COLO668 (cell line): ENCODE data around the gene BRINP1.
A peak's percentile ranks its signal among the peaks of the same experiment; 100 is the strongest.

Experiments used
- DNase-seq: peaks from one replicate; lab custom pipeline; 2025; ENCODE audit not compliant: unreplicated experiment; lab: John Stamatoyannopoulos, UW

BRINP1 gene, protein sequence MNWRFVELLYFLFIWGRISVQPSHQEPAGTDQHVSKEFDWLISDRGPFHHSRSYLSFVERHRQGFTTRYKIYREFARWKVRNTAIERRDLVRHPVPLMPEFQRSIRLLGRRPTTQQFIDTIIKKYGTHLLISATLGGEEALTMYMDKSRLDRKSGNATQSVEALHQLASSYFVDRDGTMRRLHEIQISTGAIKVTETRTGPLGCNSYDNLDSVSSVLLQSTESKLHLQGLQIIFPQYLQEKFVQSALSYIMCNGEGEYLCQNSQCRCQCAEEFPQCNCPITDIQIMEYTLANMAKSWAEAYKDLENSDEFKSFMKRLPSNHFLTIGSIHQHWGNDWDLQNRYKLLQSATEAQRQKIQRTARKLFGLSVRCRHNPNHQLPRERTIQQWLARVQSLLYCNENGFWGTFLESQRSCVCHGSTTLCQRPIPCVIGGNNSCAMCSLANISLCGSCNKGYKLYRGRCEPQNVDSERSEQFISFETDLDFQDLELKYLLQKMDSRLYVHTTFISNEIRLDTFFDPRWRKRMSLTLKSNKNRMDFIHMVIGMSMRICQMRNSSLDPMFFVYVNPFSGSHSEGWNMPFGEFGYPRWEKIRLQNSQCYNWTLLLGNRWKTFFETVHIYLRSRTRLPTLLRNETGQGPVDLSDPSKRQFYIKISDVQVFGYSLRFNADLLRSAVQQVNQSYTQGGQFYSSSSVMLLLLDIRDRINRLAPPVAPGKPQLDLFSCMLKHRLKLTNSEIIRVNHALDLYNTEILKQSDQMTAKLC

DNA sequence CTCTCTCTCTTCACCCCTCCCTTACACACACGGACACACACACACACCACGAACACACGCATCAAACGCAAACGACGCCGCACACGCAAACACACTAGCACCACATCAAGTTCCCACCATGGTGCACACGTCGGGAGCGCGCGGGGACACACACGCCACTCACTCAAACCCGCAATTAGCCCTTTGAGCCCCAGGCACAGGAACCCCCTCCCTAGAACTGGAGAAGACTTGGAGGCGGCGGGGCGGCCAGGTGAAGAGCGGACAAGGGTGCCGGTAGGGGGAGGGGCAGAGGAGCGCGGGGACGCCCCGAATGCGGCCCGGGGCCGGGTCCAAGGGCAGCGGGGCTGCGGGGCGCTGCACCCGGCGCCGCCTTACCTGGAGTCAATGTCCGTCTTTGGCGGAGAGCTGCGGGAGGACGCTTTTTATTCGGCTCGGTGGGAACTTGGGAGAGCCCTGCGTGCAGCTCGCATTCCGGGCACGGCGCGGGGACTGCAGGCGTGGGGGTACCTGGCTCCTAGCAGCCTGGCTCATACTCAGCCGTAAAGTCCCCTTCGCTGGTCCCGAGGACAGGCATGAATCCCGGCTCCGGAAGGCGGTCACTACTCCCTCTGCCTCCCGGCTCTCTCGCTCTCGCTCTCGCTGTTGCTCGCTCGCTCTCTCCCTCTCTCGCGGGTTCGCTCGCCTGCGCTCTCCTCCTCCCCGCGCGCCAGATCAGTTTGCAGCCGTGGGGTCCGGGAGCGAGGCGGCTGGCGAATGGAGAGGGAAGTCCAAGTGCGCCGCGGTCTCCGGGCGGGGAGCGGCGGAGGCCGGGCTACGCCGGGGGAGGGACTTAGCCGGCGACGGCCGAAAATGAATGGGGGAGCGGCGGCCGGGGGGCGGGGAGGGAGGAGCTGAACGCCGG is at the start of gene BRINP1:
Gene BRINP1 (minus strand): TSS at position 755 of the 901 bp plus-strand sequence. CDS start 56,080 bp downstream, outside the sequence.
- DNase-seq, result peak; percentile 90

DNA sequence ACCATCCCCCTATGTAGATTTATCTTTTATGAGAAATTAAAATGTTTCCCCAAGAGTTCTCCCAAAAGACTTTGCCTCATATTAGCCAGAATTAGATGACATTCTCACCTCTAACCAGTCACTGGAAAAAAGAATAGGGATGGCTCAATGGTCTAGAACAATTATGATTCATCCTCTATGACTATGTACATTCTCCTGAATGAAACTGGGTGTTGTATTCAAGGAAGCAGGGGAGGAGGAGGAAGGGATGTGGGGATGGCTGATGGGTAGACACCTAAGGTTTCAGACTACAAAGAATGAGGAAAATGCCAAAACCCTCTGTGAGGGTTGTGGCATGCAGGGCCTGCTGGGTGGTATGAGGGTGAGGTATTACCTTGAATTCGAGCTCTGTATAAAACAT is 49.5 kb upstream of the BRINP1 start:
- DNase-seq, result no peak

DNA sequence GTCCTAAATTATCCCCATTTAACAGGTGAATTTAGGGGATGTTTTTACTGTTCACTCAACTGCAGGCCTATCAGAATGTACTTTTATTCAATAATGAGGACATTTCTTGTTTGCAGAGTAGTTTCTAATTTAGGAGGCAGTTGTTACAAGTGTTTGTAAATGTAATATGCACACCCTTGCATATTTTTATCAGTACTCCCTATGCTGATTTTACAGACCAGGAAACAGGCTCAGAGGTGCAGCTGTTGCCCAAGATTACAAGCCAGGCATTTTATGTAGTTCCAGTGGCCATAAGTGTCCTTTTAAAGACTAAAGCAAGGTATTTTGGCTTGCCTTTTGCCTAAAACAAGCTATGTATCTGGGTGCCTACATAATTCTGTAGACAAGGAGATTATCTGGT is 47.6 kb upstream of the BRINP1 start:
- no peak for DNase-seq

DNA sequence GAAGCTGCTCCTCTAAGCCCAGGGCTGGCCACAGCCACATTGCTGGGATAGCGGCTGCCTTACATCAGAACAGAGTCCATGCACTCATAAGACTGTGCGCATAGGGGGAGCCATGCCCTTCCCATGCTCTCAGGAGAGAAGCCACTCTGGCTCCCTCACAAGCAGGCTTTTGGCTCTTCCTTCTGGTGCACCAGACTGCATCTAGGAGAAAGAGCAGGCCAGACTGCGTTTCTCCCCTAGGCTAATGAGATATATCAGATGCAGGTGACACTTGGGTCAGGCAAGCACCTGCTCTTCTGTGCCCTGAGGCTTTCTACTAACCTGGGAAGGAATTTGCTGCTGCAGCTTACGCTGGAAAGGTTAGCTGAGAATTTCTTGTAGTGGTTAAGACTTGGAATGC is 43.2 kb upstream of the BRINP1 start:
- DNase-seq, result no peak

DNA sequence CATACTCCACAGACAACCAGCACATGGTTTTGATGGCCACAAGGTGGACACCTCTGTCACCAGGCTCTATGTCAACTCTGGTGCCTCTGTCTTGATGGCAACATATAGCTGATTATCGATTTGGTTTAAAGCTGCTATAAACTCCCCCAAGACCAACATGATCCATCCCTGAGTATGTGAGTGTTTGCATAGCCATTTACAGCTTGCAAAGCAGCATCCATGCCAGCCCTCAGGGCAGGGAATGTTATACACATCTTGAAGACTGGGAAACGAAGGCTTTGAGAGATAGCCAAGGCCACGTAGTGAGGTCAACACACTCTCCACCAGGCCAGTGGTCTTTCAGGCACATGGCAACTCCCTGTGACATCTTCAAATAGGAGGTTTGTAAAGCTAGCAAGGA is 40.3 kb upstream of the BRINP1 start:
- DNase-seq, result no peak

DNA sequence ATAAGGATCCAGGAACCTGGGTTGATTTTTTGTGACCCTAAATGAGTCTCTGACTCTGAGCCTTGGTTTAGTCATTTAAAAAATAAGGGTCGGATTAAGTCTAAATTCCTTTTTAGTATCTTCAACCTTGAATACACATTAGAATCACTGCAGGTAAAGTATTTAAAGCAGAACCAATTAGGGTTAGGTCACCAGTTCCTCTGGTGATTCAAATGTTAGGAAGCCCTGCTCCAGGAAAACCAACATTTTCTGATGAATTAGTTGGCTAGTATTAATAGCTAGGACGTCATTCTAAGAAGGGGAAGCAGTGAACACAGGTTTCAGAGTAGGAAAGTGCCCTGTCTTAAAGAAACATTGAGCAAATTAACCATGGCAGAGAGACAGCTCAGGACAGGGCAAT is 31.4 kb upstream of the BRINP1 start:
- DNase-seq, result no peak

DNA sequence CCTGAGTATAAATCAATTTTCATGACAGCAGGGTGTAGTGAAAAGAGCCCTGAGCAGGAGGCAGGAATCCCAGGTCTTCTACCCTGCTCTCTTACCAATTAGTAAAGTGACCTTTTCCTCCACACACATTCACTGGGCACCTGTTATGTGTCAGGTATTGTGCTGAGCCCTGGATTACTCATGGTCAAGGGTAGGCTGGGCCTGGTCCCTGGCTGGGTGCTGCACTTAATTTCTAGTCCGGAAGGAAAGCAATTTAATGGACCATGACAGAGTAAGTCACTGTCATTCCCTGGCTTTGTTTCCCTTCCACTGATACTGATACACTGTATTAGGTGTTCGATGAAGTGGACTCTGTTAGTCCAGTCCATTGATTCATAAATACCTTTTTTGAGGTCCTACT is 29.1 kb upstream of the BRINP1 start:
- peak; percentile 34 for DNase-seq

DNA sequence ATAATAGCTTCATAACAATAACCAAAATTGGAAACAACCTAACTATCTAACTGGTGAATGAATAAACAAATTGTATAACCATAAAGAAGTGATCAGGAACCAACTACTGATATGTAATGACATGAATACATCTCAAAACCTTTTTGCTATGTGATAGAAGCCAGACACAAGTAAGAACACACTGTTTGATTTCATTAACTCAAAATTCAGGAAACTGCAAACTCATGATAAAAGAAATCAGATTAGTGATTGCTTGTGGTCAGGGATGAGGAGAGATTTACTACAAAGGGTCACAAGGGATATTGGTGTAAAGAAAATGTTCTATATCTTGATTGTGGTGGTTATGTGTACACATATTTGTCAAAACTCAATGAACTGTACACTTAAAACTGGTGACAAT is 22.6 kb upstream of the BRINP1 start:
- DNase-seq, result no peak

DNA sequence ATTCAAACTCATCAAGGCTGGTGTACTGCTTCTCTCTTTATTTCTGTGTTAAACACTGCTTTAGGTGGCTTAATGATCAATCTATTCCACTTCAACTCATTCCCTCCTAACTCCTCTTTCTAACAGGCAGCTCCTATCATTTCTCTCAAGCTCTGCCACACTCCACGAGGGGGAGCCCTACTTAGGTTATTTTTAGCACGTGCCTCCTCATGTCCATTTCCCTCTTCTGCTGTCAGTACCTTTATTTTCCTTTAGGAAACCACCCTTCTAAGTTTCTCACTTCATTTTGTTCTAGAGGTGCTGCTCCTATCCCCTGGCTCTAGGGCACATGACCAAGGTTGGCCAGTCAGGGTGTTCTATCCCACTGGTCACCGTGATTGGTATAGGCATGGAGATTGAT is 6.7 kb upstream of the BRINP1 start:
- DNase-seq, result peak; percentile 51

DNA sequence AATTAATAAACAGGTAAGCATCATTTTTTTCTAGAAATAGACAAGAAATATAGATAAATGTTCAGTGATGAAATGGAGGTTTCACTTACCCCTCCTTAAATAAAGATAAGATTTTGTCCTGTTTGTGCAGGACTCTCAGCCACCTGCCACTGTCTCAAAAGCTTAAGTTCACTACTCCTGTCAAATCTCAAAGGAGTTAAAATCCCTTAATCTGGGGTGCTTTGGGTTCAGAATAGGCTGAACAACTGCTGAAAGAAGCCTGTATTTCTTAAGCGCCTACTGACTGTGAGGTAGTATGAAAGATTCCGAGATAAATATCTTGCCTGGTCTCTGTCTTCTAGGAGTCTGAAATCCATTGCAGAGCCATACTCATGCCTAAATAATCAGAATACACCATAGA is 3.7 kb upstream of the BRINP1 start:
- no peak for DNase-seq

DNA sequence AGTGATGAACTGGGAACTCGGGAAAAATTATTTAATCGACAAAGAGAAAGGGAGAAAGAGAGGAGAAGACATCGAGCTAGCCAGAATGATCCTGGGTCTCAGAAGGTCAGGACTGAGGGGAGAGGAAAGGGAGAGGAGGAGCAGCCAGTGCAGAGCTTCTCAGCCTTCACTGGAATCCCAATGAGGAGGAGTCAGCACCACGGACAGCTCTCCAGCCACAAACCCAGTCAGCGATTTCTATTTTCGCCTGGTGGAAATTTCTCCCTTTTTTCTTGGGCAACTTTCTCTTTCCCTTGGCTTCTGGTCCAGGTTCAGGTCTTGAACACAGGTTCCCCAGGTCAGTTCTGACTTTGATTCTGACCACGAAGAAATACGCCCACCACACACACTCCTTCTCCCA is 1.6 kb upstream of the BRINP1 start:
- no peak for DNase-seq

DNA sequence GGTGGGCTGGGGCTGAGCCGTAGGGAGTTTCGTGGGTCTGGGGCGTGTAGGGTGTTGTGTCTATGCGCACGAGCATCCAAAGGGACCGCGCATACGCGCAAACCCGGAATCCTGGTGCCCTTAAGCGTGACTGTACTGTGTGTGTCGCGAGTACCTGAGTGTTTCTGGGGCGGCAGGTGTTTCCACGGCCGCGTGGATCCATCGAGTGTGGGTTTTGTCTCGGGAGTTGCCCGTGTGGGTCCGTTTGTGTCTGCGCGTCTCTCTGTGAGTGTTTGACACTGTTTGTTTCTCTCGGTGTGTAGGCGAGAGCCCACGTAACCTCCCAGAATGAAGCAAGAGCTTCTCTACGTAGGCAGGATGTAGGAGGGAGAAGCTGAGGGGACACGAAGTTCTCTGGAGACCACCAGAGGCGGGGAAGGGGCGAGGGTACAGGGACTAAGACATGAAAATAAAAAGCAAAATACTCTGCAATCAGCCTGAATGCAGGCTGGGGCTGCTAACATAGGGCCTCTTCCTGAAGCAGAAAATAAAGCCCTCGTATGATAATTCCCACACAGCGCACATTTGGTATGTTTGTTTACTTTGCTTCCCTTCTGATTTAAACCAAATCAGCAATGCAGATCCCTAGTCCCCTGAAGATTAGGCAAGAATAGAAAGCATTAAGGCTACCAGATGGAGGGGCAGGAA is 588 bp upstream of the BRINP1 start:
- DNase-seq, result peak; percentile 76

DNA sequence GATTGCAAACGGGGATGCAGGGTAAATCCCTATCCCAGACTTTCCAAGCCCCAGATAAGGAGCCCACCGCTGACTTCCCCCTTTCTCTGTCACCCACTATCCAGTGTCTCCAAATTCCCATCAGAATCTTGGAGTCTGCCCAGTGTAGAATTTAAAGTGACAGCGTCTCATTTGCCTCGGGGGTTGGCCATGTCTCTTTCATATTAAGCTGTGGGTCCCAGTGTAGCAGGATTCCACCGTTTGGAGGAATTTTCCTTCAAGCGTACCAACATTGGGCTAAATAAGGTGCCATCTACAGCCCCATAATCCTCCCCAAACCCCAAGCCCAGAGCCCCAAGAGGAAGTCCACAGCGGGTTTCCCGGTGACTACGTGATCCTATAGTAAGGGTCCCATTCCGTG is 1.1 kb downstream of the BRINP1 start:
- DNase-seq, result no peak

DNA sequence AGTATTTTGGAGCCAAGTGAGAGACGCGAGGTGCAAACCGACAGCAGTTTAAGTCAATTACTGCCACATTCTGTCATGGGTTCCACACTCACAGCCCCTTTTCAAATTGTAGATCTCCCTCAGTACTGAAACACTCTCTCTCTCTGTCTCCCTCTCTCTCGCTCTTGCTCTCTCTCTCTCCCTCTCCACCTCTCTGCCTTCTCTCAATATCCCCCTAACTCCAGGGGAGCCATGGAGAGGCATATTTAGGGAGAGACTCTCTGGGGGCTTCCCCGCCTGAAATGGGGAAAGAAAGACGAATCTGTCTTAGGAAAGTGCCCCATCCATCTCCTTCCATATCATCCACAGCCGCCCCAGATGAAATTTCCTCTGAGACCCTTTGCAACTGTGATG is 1.6 kb downstream of the BRINP1 start:
- no peak for DNase-seq

DNA sequence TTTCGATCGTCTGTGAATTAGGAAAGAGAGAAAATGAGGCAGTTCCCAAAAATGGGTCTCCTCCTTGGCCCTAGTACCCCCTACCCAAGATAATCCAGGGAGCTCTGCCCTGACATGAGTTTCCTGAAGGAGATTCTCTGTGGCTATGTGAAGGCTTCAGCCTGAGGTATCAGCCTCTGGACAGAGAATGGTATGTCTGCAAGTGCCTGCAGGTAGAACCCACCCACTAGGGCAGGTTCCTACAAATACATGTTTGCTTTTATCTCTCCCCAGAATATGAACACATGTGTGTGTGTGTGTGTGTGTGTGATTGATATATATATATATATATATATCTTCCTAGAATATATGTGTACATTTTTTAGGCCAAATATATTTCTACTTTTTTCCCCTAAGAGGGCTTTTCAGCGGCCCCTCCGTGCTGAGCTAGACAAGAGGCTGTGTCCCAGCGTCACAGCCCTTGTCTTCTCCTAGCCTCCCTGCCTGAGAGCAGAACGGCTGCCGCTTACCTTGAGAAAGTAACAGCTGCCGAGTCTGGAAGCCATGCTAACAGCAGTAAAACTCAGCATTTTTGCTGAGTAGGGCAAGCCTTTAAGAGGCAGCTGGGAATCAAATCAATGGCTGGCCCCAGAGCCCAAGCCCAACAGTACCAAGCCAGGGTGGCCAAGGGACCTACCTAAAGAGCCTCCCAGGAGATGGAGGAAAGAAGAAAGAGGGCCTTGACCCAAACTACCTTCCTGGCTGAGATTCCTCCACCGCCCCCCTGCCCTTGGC is 2.1 kb downstream of the BRINP1 start:
- no peak for DNase-seq

DNA sequence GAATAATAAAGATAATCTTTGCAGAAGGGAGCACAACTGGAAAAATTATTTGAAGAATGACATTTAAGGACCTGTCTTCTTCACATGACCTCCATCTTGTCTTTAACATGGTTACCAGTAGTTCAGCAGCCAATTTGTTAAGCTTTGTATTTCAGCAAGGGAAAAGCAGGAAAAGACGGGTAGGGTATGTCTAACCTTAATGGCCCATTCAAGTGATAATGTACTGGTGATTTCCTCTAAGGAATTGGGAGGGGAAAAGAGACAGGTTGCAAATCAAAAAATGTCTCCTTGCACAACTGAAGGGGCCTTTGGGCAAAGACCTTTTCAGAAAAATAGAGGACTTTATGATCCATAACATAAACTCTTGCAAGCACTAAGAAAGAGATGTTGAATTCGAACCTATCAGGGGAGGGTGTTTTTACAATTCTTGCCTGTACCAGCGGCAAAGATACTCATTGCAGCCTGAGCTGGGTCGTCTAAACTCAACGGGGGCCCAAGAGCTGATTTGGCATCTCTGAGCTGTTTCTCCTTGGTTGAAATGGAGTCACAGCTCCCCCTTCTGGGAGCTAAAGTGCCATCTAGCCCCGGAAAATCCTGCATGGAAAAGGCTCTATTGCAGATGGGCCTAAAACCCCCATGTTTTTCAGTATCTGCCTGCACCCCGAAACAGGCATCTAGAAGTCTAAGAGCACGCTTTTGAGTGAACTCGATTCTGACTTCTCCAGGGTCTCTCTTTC is 3.8 kb downstream of the BRINP1 start:
- peak; percentile 70 for DNase-seq

DNA sequence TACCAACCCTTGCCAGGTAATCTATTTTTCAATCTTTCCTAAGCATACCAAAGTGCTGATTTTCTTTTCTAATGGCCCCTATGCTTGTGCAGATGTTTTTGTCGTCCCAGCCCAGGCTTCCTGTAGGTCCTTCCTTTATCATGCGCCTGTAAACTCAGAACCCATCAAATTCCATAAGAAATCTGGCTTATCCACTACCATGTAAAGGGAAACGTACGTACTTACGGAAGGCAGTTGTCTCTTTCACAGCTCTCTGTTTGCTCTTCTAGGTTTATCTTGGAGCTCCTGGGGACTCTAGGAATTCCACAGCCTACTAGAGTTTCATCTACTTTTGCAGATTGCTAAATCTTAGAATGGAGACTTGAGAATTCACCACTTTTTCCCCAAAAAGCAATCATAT is 9.0 kb downstream of the BRINP1 start:
- DNase-seq, result no peak

DNA sequence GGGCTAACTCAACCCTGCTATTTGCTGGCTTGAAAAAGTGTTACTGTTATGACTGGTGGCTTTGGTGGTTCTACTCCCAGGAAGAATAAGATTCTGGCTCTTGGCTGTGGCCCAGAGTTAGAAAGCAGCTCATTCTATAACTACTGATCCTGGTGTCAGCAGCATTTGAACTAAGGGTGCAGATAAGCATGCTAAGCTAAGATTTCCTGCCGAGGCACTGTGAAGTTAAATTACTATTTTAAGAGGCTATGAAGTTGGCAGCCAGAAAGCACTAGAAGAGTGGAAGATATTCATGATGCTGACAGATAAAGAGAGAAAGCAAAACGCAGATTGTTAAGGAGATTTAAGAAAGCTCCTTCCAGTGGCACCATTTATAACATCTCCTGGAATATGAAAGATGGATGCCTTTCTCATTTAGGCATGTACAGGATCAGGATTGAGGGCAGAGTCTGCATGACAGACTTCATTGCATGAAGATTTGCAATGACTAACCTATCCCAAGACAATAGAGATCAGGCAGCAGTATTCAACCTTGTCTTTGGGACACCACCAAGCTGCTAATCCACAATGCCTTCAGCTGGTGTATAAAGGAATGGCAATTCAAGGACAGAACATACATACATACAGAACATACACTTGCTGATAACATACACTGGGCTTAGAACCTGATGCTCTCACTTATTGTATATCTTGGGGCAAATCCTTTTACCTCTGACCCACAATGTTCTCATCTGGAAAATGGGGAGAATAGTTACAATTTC is 11.7 kb downstream of the BRINP1 start:
- DNase-seq, result no peak

DNA sequence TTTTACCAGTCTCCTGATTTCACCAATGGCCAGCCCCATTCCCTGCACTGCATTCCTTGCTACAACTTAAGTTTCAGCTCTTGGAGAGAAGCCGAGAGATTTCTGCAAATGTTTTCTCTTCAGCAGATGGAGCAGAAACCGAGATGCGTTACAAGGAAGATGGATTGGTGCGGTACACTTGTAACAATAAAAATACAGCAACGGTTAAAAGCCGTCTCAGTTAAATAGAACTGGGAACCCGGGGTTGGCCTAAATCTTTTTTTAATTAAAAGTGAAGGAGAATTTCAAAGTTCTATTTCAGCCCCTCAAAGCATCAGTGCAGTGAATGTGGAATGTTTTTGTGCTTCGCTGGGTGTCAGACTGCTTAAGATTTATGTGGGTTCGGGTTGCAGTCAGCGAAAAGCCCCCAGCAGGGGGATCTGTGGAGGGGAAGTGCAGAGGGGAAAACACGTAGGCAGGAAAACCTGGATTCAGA is 19.8 kb downstream of the BRINP1 start:
- no peak for DNase-seq
